ENCODE measurements around the gene HMGCL.
"Not testable (repeated sequence)": the region's sequence is repeated elsewhere in the genome, so short reads cannot be mapped to it uniquely, and the experiment has no call there.

Gene HMGCL

DNA sequence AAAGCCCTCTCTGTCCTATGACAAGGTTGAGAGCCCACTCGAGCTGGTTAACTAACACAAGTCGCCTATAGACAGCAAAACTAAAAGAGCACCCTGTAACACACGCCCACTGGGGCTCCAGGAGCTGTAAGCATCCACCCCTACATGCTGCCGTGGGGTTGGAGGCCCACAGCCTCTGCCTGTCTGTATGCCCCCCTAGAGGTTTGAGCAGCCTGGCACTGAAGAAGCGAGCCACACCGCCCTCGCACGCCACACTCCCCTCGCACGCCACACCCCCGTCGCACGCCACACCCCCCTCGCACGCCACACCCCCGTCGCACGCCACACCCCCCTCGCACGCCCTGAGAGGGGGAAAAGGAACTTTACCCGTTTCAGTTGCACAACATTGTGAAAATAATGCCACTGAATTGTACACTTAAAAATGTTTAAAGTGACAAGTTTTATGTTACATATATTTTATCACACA, 13.2 kb upstream of the HMGCL start:
- no peak overlapping the region for H3K4me3 ChIP-seq (ENCODE audit: low read length)

DNA sequence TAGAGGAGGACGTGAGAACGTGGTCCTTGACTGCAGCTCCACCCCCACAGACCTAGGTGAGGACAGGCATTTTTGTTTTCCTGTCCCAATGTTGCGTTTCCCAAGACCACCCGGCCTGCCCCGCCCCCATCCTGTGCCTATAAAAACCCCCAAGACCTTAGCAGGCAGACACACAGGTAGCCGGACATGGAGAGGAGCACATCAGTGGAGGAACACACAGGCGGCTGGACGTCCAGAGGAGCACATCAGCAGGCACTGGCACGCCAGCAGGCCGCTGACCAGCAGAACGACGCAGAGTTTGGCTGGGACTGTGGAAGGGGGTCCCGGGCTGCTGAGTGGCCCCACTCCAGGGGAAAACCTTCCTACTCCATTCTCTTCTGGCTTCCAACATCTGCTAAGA, 12.7 kb upstream of the HMGCL start:
- Histone ChIP-seq H3K56ac (ENCODE audit: low read length) (peak overlapping the region; percentile 70), H4K8ac (ENCODE audit: low read depth, low read length) (no peak overlapping the region), H2BK5ac (ENCODE audit: low read length) (no peak overlapping the region), H3K9ac (ENCODE audit: low read length) (peak overlapping the region; percentile 27), H2AK5ac (ENCODE audit: low read length) (no peak overlapping the region), H3K36me3 (ENCODE audit: control insufficient read depth, insufficient read depth, low read length) (no peaks in the 10 kb centered on the region), H3K27ac (ENCODE audit: low read depth, low read length) (no peak overlapping the region), H3K27me3 (ENCODE audit: insufficient read depth, low read length, poor library complexity) (no peaks in the 10 kb centered on the region), H3K23ac (ENCODE audit: low read length) (no peak overlapping the region), H3K18ac (ENCODE audit: low read length) (no peak overlapping the region), H4K5ac (ENCODE audit: low read length) (no peak overlapping the region), H3K79me1 (ENCODE audit: low read length) (no peaks in the 10 kb centered on the region), H3K4me2 (ENCODE audit: low read length) (peak overlapping the region; percentile 76), H3K79me2 (ENCODE audit: control insufficient read depth, insufficient read depth, low read length) (no peaks in the 10 kb centered on the region), H2BK15ac (replicated peaks; ENCODE audit: low read depth) (no peak overlapping the region), H3K4me1 (ENCODE audit: control insufficient read depth, low read depth, low read length) (no peaks in the 10 kb centered on the region), H2BK120ac (ENCODE audit: low read depth, low read length) (no peak overlapping the region), H3K4me3 (ENCODE audit: low read length) (peak overlapping the region; percentile 16), H3K4ac (ENCODE audit: low read depth, low read length) (no peak overlapping the region)
- WGBS (ENCODE audit: extremely low coverage, insufficient coverage, low lambda C conversion rate): no CpG with 5 or more reads among the region's 13 CpGs
- peak; percentile 7 for DNase-seq

More for the DNA sequence above, 13.2 kb upstream of the HMGCL start:
- H4K8ac ChIP-seq (ENCODE audit: low read depth, low read length): no peak overlapping the region
- no peak overlapping the region for H2BK5ac ChIP-seq (ENCODE audit: low read length)
- H3K9ac ChIP-seq (ENCODE audit: low read length): no peak overlapping the region
- no peaks in the 10 kb centered on the region for H3K4me1 ChIP-seq (ENCODE audit: control insufficient read depth, low read depth, low read length)
- no peaks in the 10 kb centered on the region for H3K79me2 ChIP-seq (ENCODE audit: control insufficient read depth, insufficient read depth, low read length)
- H3K79me1 ChIP-seq (ENCODE audit: low read length): no peaks in the 10 kb centered on the region
- H2AK5ac ChIP-seq (ENCODE audit: low read length): no peak overlapping the region
- H2BK15ac ChIP-seq (replicated peaks; ENCODE audit: low read depth): no peak overlapping the region
- no CpG with 5 or more reads among the region's 21 CpGs for WGBS (ENCODE audit: extremely low coverage, insufficient coverage, low lambda C conversion rate)
- H3K4ac ChIP-seq (ENCODE audit: low read depth, low read length): no peak overlapping the region
- H3K27me3 ChIP-seq (ENCODE audit: insufficient read depth, low read length, poor library complexity): no peaks in the 10 kb centered on the region
- H3K18ac ChIP-seq (ENCODE audit: low read length): no peak overlapping the region
- no peak overlapping the region for H3K27ac ChIP-seq (ENCODE audit: low read depth, low read length)
- H3K23ac ChIP-seq (ENCODE audit: low read length): no peak overlapping the region
- H4K5ac ChIP-seq (ENCODE audit: low read length): no peak overlapping the region
- no peak overlapping the region for H2BK120ac ChIP-seq (ENCODE audit: low read depth, low read length)
- peak overlapping the region; percentile 57 for H3K56ac ChIP-seq (ENCODE audit: low read length)
- H3K4me2 ChIP-seq (ENCODE audit: low read length): peak overlapping the region; percentile 76
- DNase-seq: peak; percentile 53
- H3K36me3 ChIP-seq (ENCODE audit: control insufficient read depth, insufficient read depth, low read length): no peaks in the 10 kb centered on the region

DNA sequence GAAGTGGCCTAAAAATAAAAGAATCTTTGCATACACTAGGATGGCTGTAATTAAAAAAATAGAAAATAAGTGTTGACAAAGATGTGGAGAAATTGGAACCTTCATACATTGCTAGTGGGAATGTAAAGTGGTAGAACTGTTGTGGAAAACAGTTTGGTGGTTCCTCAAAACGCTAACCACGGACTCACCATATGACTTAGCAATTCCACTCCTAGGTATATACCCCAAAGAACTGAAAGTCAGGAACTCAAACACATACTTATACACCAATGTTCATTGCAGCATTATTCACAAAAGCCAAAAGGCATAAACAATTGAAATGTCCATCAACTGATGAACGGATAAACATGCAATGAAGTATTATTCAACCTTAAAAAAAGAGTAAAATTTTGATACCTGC, 10.8 kb upstream of the HMGCL start:
- WGBS (ENCODE audit: extremely low coverage, insufficient coverage, low lambda C conversion rate): no CpG with 5 or more reads among the region's 3 CpGs
- Histone ChIP-seq H2BK120ac (ENCODE audit: low read depth, low read length) (no peak overlapping the region), H3K56ac (ENCODE audit: low read length) (no peak overlapping the region), H2AK5ac (ENCODE audit: low read length) (no peak overlapping the region), H3K9ac (ENCODE audit: low read length) (no peak overlapping the region), H3K4me1 (ENCODE audit: control insufficient read depth, low read depth, low read length) (no peaks in the 10 kb centered on the region), H3K27me3 (ENCODE audit: insufficient read depth, low read length, poor library complexity) (no peaks in the 10 kb centered on the region), H3K4ac (ENCODE audit: low read depth, low read length) (no peak overlapping the region), H3K4me2 (ENCODE audit: low read length) (no peak overlapping the region), H3K27ac (ENCODE audit: low read depth, low read length) (no peak overlapping the region), H3K79me2 (ENCODE audit: control insufficient read depth, insufficient read depth, low read length) (no peaks in the 10 kb centered on the region), H3K23ac (ENCODE audit: low read length) (no peak overlapping the region), H2BK5ac (ENCODE audit: low read length) (no peak overlapping the region), H2BK15ac (replicated peaks; ENCODE audit: low read depth) (no peak overlapping the region), H3K36me3 (ENCODE audit: control insufficient read depth, insufficient read depth, low read length) (no peaks in the 10 kb centered on the region), H3K4me3 (ENCODE audit: low read length) (no peak overlapping the region), H3K79me1 (ENCODE audit: low read length) (no peaks in the 10 kb centered on the region), H4K8ac (ENCODE audit: low read depth, low read length) (no peak overlapping the region), H3K18ac (ENCODE audit: low read length) (no peak overlapping the region), H4K5ac (ENCODE audit: low read length) (no peak overlapping the region)
- DNase-seq: no peak

DNA sequence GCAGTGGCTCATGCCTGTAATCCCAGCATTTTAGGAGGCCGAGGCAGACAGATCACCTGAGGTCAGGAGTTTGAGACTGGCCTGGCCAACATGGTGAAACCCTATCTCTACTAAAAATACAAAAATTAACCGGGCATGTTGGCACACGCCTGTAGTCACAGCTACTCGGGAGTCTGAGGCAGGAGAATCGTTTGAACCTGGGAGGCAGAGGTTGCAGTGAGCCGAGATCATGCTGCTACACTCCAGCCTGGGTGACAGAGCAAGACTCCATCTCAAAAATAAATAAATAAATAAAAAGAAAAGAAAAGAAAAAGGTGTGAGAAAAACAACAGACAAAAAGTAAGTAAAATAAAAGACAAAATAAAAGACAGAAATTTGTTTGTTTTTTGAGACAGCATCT, 8.9 kb upstream of the HMGCL start:
- not testable (repeated sequence) for H3K36me3 ChIP-seq (ENCODE audit: control insufficient read depth, insufficient read depth, low read length); H4K8ac ChIP-seq (ENCODE audit: low read depth, low read length); H2BK5ac ChIP-seq (ENCODE audit: low read length); H3K4me2 ChIP-seq (ENCODE audit: low read length); H2AK5ac ChIP-seq (ENCODE audit: low read length); H3K79me2 ChIP-seq (ENCODE audit: control insufficient read depth, insufficient read depth, low read length); H2BK15ac ChIP-seq (replicated peaks; ENCODE audit: low read depth); H3K56ac ChIP-seq (ENCODE audit: low read length); H3K4me3 ChIP-seq (ENCODE audit: low read length); DNase-seq; H2BK120ac ChIP-seq (ENCODE audit: low read depth, low read length); H4K5ac ChIP-seq (ENCODE audit: low read length); H3K4me1 ChIP-seq (ENCODE audit: control insufficient read depth, low read depth, low read length); H3K4ac ChIP-seq (ENCODE audit: low read depth, low read length); H3K9ac ChIP-seq (ENCODE audit: low read length); H3K27me3 ChIP-seq (ENCODE audit: insufficient read depth, low read length, poor library complexity); H3K23ac ChIP-seq (ENCODE audit: low read length); H3K18ac ChIP-seq (ENCODE audit: low read length); H3K79me1 ChIP-seq (ENCODE audit: low read length); H3K27ac ChIP-seq (ENCODE audit: low read depth, low read length)
- no CpG with 5 or more reads among the region's 6 CpGs for WGBS (ENCODE audit: extremely low coverage, insufficient coverage, low lambda C conversion rate)

DNA sequence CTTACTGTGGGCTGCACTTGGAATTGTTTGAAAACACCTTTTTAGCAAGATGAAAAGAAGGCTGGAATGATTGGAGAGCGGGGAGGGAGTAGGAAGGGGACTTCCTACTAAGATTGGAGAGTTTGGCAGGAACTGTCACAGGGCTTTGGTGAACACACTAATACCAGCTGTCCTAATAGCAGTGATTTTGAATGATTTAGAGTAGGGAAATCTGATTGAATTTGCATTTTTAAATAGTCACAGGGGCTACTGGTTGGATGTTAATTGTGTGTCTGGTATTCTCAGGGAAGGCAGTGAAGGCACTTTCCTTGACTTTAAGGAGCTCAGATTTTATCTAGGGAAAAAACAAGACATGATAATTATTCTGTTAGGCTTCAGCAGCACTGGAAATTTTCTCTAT, 2.5 kb upstream of the HMGCL start:
- Histone ChIP-seq H3K4me3 (ENCODE audit: low read length) (no peak overlapping the region), H3K79me1 (ENCODE audit: low read length) (peaks cover 2% of the 10 kb centered on the region), H2BK5ac (ENCODE audit: low read length) (no peak overlapping the region), H3K27ac (ENCODE audit: low read depth, low read length) (no peak overlapping the region), H3K18ac (ENCODE audit: low read length) (no peak overlapping the region), H2BK15ac (replicated peaks; ENCODE audit: low read depth) (no peak overlapping the region), H3K23ac (ENCODE audit: low read length) (no peak overlapping the region), H4K5ac (ENCODE audit: low read length) (no peak overlapping the region), H3K79me2 (ENCODE audit: control insufficient read depth, insufficient read depth, low read length) (no peaks in the 10 kb centered on the region), H2AK5ac (ENCODE audit: low read length) (no peak overlapping the region), H3K56ac (ENCODE audit: low read length) (no peak overlapping the region), H2BK120ac (ENCODE audit: low read depth, low read length) (no peak overlapping the region), H3K4me2 (ENCODE audit: low read length) (no peak overlapping the region), H3K27me3 (ENCODE audit: insufficient read depth, low read length, poor library complexity) (no peaks in the 10 kb centered on the region), H4K8ac (ENCODE audit: low read depth, low read length) (no peak overlapping the region), H3K4ac (ENCODE audit: low read depth, low read length) (no peak overlapping the region), H3K9ac (ENCODE audit: low read length) (no peak overlapping the region), H3K36me3 (ENCODE audit: control insufficient read depth, insufficient read depth, low read length) (no peaks in the 10 kb centered on the region), H3K4me1 (ENCODE audit: control insufficient read depth, low read depth, low read length) (peaks cover 2% of the 10 kb centered on the region)
- WGBS (ENCODE audit: extremely low coverage, insufficient coverage, low lambda C conversion rate): no CpG with 5 or more reads among the region's 1 CpG
- no peak for DNase-seq

DNA sequence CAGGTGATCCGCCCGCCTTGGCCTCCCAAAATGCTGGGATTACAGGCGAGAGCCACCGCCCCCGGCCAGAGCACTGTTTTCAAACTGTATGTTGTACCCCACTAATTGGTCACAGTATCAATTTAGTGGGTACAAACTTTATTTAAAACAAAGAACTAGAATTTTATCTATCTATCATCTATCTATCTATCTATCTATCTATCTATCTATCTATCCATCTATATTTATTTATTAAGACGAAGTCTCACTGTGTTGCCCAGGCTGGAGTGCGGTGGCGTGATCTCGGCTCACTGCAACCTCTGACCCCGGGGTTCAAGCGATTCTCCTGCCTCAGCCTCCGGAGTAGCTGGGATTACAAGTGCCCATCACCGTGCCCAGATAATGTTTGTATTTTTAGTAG, 1.4 kb upstream of the HMGCL start:
- H3K27ac ChIP-seq (ENCODE audit: low read depth, low read length); H3K79me2 ChIP-seq (ENCODE audit: control insufficient read depth, insufficient read depth, low read length); H2BK120ac ChIP-seq (ENCODE audit: low read depth, low read length); H3K4ac ChIP-seq (ENCODE audit: low read depth, low read length); H3K23ac ChIP-seq (ENCODE audit: low read length); H4K8ac ChIP-seq (ENCODE audit: low read depth, low read length); DNase-seq; H3K36me3 ChIP-seq (ENCODE audit: control insufficient read depth, insufficient read depth, low read length); H3K79me1 ChIP-seq (ENCODE audit: low read length); H3K18ac ChIP-seq (ENCODE audit: low read length); H2AK5ac ChIP-seq (ENCODE audit: low read length); H3K56ac ChIP-seq (ENCODE audit: low read length); H3K27me3 ChIP-seq (ENCODE audit: insufficient read depth, low read length, poor library complexity); H3K4me3 ChIP-seq (ENCODE audit: low read length); H3K4me1 ChIP-seq (ENCODE audit: control insufficient read depth, low read depth, low read length); H2BK15ac ChIP-seq (replicated peaks; ENCODE audit: low read depth); H4K5ac ChIP-seq (ENCODE audit: low read length); H3K4me2 ChIP-seq (ENCODE audit: low read length); H2BK5ac ChIP-seq (ENCODE audit: low read length); H3K9ac ChIP-seq (ENCODE audit: low read length): not testable (repeated sequence)
- no CpG with 5 or more reads among the region's 13 CpGs for WGBS (ENCODE audit: extremely low coverage, insufficient coverage, low lambda C conversion rate)
